WTC11 (cell line): ENCODE results near the gene STRN. TPM values are rescaled to one million over a fixed set of nuclear protein-coding genes. Genes with fewer than 3 reads are reported as not detected.
A peak's percentile ranks its signal among the peaks of the same experiment; 100 is the strongest.

Source experiments
- ATAC-seq: fragments of 200-7000 bp; cut with Tn5 transposase; 2 replicates; pipeline ENCODE4 v1.10.0; 2021; ENCODE audit warnings: mild to moderate bottlenecking, moderate library complexity
- CTCF ChIA-PET: fragments of 300-600 bp; sonication (Branson Sonifier 250); formaldehyde crosslinking; loops from one replicate; lab custom pipeline; 2021; ENCODE audit warnings: antibody characterized with exemption; lab: Charles Lee
- POLR2A ChIA-PET: fragments of 350-600 bp; sonication (Branson Sonifier 250); formaldehyde crosslinking; loops from one replicate; lab custom pipeline; 2021; ENCODE audit warnings: antibody characterized with exemption; lab: Charles Lee
- DNase-seq: peaks from one replicate; pipeline ENCODE4 v3.0.0; 2021; ENCODE audit warnings: low spot score
- H3K27ac Mint-ChIP-seq: 2 replicates; pipeline ENCODE4 v1.8.0; 2021; ENCODE audit warnings: mixed read lengths
- H3K27me3 Mint-ChIP-seq: 2 replicates; pipeline ENCODE4 v1.8.0; 2021; ENCODE audit warnings: low read depth, mild to moderate bottlenecking, moderate library complexity, mixed read lengths
- H3K36me3 Mint-ChIP-seq: 2 replicates; pipeline ENCODE4 v1.8.0; 2021; ENCODE audit warnings: mixed read lengths
- H3K4me1 Mint-ChIP-seq: 2 replicates; pipeline ENCODE4 v1.8.0; 2022; ENCODE audit warnings: mixed read lengths
- H3K4me3 Mint-ChIP-seq: 2 replicates; pipeline ENCODE4 v1.8.0; 2021; ENCODE audit warnings: mild to moderate bottlenecking, moderate library complexity, mixed read lengths
- H3K9me3 Mint-ChIP-seq: 2 replicates; pipeline ENCODE4 v1.8.0; 2021; ENCODE audit warnings: mixed read lengths
- AFF4 ChIP-seq: sonication (generic); formaldehyde crosslinking; IDR thresholded peaks from 2 replicates; pipeline ENCODE4 v1.8.1; 2023; ENCODE audit warnings: mild to moderate bottlenecking, missing genetic modification reagents, borderline replicate concordance
- CREB1 ChIP-seq: sonication (generic); formaldehyde crosslinking; IDR thresholded peaks from 2 replicates; pipeline ENCODE4 v1.8.0; 2023; ENCODE audit warnings: mild to moderate bottlenecking, missing genetic modification reagents
- ELF4 ChIP-seq: sonication (generic); formaldehyde crosslinking; IDR thresholded peaks from 2 replicates; pipeline ENCODE4 v1.8.1; 2022; ENCODE audit warnings: low read depth, mild to moderate bottlenecking, moderate library complexity, missing genetic modification reagents
- EMX1 ChIP-seq: fragments of 250-450 bp; sonication (Bioruptor Pico); IDR thresholded peaks from 2 replicates; pipeline ENCODE4 v1.8.0; 2021; ENCODE audit warnings: mild to moderate bottlenecking
- HMGXB4 ChIP-seq: sonication (generic); formaldehyde crosslinking; IDR thresholded peaks from 2 replicates; pipeline ENCODE4 v1.8.1; 2023; ENCODE audit warnings: mild to moderate bottlenecking, moderate library complexity, missing genetic modification reagents
- IRF2 ChIP-seq: sonication (generic); formaldehyde crosslinking; IDR thresholded peaks from 2 replicates; pipeline ENCODE4 v1.8.0; 2022; ENCODE audit warnings: low read depth, missing genetic modification reagents, borderline replicate concordance
- JAZF1 ChIP-seq: fragments of 250-450 bp; sonication (Bioruptor Pico); IDR thresholded peaks from 2 replicates; pipeline ENCODE4 v1.9.0; 2021; ENCODE audit warnings: moderate library complexity, mild to moderate bottlenecking, inconsistent platforms
- NR3C1 ChIP-seq: sonication (generic); formaldehyde crosslinking; conservative IDR thresholded peaks from 2 replicates; pipeline ENCODE4 v1.8.1; 2023; ENCODE audit warnings: low read depth, mild to moderate bottlenecking, missing genetic modification reagents
- PRRX2 ChIP-seq: fragments of 250-450 bp; sonication (Bioruptor Pico); IDR thresholded peaks from 2 replicates; pipeline ENCODE4 v1.8.0; 2021; ENCODE audit warnings: mild to moderate bottlenecking
- SMAD4 ChIP-seq: sonication (generic); formaldehyde crosslinking; IDR thresholded peaks from 2 replicates; pipeline ENCODE4 v1.8.0; 2022; ENCODE audit warnings: mild to moderate bottlenecking, missing genetic modification reagents
- SOX15 ChIP-seq: fragments of 250-450 bp; sonication (Bioruptor Pico); IDR thresholded peaks from 2 replicates; pipeline ENCODE4 v1.9.0; 2021; ENCODE audit warnings: mild to moderate bottlenecking
- SP1 ChIP-seq: sonication (generic); formaldehyde crosslinking; conservative IDR thresholded peaks from 2 replicates; pipeline ENCODE4 v1.8.1; 2022; ENCODE audit warnings: missing genetic modification reagents
- STAT6 ChIP-seq: sonication (generic); formaldehyde crosslinking; conservative IDR thresholded peaks from 2 replicates; pipeline ENCODE4 v1.8.1; 2023; ENCODE audit warnings: mild to moderate bottlenecking, low read depth, missing genetic modification reagents, moderate library complexity
- ZNF281 ChIP-seq: sonication (generic); formaldehyde crosslinking; IDR thresholded peaks from 2 replicates; pipeline ENCODE4 v1.8.0; 2023; ENCODE audit warnings: mild to moderate bottlenecking, missing genetic modification reagents
- ZNF317 ChIP-seq: sonication (generic); formaldehyde crosslinking; IDR thresholded peaks from 2 replicates; pipeline ENCODE4 v1.8.1; 2023; ENCODE audit warnings: low read depth, mild to moderate bottlenecking, moderate library complexity, missing genetic modification reagents, borderline replicate concordance
- total RNA-seq: library from RNA; stranded (reverse); gene quantifications from 3 replicates; pipeline ENCODE4 v1.2.3, GENCODE V29; 2021

Gene STRN
- total RNA-seq, 1 experiment from 2014 or later = 34.7 TPM

GRCh38 chr2:36918307-36918706 is 48.0 kb downstream of the STRN start (continued):
- TF ChIP-seq ZNF317 (CRISPR knock-in tag) (no peak), IRF2 (CRISPR knock-in tag) (no peak)

GRCh38 chr2:36915627-36916026 is 50.7 kb downstream of the STRN start:
- peak overlapping the region; percentile 45 for H3K27ac Mint-ChIP-seq
- peaks cover 11% of the 10 kb centered on the region for H3K4me1 Mint-ChIP-seq
- H3K9me3 Mint-ChIP-seq = no peaks in the 10 kb centered on the region
- POLR2A ChIA-PET = interaction anchor here (0.6 kb wide), 1 partner anchor 13 kb away, joined by 3 read pairs; no protein-coding TSS in a partner anchor
- DNase-seq = no peak
- H3K4me3 Mint-ChIP-seq = no peak overlapping the region
- peaks cover 3% of the 10 kb centered on the region for H3K36me3 Mint-ChIP-seq
- no peak for ATAC-seq
- TF ChIP-seq CREB1 (no peak), HMGXB4 (CRISPR knock-in tag) (no peak), SMAD4 (CRISPR knock-in tag) (no peak), SOX15 (CRISPR knock-in tag) (no peak), EMX1 (no peak), NR3C1 (CRISPR knock-in tag) (no peak), ZNF281 (CRISPR knock-in tag) (no peak), IRF2 (CRISPR knock-in tag) (no peak), SP1 (CRISPR knock-in tag) (no peak), ELF4 (CRISPR knock-in tag) (no peak), AFF4 (CRISPR knock-in tag) (no peak), JAZF1 (CRISPR knock-in tag) (no peak), PRRX2 (CRISPR knock-in tag) (no peak), STAT6 (CRISPR knock-in tag) (no peak)
- no peaks in the 10 kb centered on the region for H3K27me3 Mint-ChIP-seq
- CTCF ChIA-PET = no interaction called here
